Measurements from ENCODE around the gene CDK16. TPM values are rescaled to one million over a fixed set of nuclear protein-coding genes. Genes with fewer than 3 reads are reported as not detected.

The CDK16 gene
- total and polyA plus RNA-seq, 10 donors = 18.4 to 75.3 (median 55.7) TPM

DNA sequence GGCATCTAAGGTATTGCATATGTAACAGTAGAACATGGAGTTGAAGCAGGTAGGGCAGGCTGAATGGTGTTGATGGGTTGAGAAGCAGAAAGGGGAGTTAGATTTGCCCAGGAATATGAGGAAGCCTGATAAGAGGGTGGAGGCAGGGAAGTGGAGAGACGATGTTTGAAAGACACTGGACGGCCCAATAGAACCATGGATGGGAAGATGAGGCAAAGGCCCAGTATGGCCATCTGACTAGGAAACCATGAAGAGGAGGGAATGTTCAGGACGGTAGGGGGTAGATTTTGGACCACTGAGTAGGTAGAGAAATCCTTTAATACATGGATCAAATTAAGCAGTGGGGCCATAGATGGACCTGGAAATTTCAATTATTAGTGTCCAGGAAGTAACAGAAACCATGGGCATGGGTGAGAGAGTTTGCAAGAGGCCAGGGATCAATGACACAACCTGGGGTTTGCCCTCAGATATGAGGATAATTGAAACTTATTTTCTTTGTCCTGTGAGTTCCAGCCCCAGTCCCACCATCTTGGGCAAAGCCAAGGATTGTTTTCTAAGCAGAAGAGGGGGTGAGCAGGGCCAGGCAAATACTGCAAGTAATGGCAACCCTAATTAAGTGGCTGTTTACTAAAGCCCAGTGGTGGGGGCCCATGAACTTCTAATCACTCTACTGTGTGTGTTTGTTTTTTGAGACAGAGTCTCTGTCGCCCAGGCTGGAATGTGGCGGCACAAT lies 11.8 kb downstream of the CDK16 start:
- Histone ChIP-seq H3K9me3 (no peaks in the 10 kb centered on the region), H3K36me3 (peaks cover 0 to 51% (median 34%) of the 10 kb centered on the region in 6 donors), H3K4me3 (no peak overlapping the region), H3K27me3 (replicated peaks in 1 of 7) (no peaks in the 10 kb centered on the region), H3K27ac (no peak overlapping the region), H3K4me1 (peaks cover 0 to 18% (median 0%) of the 10 kb centered on the region in 6 donors)
- TF ChIP-seq POLR2A (IDR thresholded peaks at IDR 0.05) = no peak
- no peak for TF ChIP-seq POLR2AphosphoS5 (IDR thresholded peaks at IDR 0.05)
- TF ChIP-seq, protein P1, sequence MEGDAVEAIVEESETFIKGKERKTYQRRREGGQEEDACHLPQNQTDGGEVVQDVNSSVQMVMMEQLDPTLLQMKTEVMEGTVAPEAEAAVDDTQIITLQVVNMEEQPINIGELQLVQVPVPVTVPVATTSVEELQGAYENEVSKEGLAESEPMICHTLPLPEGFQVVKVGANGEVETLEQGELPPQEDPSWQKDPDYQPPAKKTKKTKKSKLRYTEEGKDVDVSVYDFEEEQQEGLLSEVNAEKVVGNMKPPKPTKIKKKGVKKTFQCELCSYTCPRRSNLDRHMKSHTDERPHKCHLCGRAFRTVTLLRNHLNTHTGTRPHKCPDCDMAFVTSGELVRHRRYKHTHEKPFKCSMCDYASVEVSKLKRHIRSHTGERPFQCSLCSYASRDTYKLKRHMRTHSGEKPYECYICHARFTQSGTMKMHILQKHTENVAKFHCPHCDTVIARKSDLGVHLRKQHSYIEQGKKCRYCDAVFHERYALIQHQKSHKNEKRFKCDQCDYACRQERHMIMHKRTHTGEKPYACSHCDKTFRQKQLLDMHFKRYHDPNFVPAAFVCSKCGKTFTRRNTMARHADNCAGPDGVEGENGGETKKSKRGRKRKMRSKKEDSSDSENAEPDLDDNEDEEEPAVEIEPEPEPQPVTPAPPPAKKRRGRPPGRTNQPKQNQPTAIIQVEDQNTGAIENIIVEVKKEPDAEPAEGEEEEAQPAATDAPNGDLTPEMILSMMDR (IDR thresholded peaks at IDR 0.05 in 8 of 11, conservative IDR thresholded peaks at IDR 0.05 in 3 of 11) = no peak
- intact Hi-C loops (cut with DNase I; ENCODE audit: low total_unique reads) = no loop called here
- no peak for DNase-seq
- whole genome bisulfite sequencing, 5 donors = 86 to 94% (median 94%) methylated on average over 5 of the region's 5 CpGs

DNA sequence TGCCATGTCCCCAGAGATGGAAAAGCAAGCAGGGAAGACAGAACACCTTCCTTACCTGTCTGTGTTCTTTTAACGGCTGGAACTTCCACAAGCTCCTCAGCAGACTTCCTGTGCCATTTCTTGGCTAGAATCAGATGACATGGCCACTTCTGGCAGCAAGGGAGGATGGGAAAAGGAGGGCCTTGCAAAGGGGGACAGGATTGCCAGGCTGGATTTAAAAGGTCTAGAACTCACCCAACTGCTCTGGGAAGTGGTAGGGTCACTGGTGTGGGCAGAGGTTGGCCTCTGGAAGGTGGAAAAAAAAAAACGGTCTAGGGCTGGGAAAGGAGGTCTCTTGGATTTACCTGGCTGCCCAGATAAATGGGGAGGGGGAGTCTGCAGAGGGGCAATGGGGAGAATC lies 12.7 kb downstream of the CDK16 start:
- Histone ChIP-seq H3K27me3 (replicated peaks in 1 of 7) (no peaks in the 10 kb centered on the region), H3K36me3 (peaks cover 0 to 42% (median 25%) of the 10 kb centered on the region in 6 donors), H3K27ac (no peak overlapping the region), H3K9me3 (no peaks in the 10 kb centered on the region), H3K4me1 (peaks cover 0 to 27% (median 0%) of the 10 kb centered on the region in 6 donors), H3K4me3 (no peak overlapping the region)
- TF ChIP-seq, protein P1 (IDR thresholded peaks at IDR 0.05 in 8 of 11, conservative IDR thresholded peaks at IDR 0.05 in 3 of 11) = no peak
- TF ChIP-seq POLR2AphosphoS5 (IDR thresholded peaks at IDR 0.05) = no peak
- TF ChIP-seq POLR2A (IDR thresholded peaks at IDR 0.05) = no peak
- intact Hi-C loops (cut with DNase I; ENCODE audit: low total_unique reads) = no loop called here
- 66 to 74% (median 69%) methylated on average over 1 to 2 of the region's 2 CpGs for WGBS, 5 donors
- no peak for DNase-seq

DNA sequence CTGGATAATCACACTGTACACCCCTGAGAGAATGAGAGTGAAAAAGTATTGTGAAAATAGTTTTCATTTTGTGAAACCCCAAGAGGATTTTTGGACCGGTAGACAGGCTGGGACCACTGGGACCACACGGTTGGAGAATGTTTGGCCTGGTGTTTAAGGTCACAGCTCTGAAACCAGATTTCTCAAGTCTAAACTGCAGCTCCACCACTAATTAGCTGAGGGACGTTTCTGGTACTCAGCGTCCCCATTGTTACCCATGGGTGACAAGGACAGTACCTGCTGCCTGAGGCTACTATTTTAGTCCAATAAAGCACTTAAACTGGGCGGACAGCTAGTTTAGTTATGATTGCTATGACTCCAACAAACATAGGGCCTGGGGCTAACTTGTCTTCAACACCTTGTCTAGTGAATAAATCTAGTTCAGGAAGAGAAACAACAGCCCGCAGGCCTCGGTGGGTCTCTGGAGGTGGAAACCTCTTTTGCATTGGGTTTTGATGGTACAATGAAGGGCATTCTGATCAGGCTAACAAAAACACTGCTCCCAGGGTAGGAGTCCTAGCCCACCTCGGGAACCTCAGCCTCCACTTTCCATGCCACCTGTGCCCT lies 13.8 kb downstream of the CDK16 start:
- H3K4me1 ChIP-seq = peaks cover 0 to 36% (median 0%) of the 10 kb centered on the region in 6 donors
- TF ChIP-seq POLR2AphosphoS5 (IDR thresholded peaks at IDR 0.05) (no peak), POLR2A (IDR thresholded peaks at IDR 0.05) (no peak)
- TF ChIP-seq, protein P1 (IDR thresholded peaks at IDR 0.05 in 8 of 11, conservative IDR thresholded peaks at IDR 0.05 in 3 of 11) = no peak
- 63 to 73% (median 70%) methylated on average over 7 to 8 of the region's 8 CpGs for WGBS, 5 donors
- peak overlapping the region in 7 of 8 donors; percentile 41 to 72 (median 50) for H3K4me3 ChIP-seq
- no peaks in the 10 kb centered on the region for H3K9me3 ChIP-seq
- no peak for DNase-seq
- intact Hi-C loops (cut with DNase I; ENCODE audit: low total_unique reads) = no loop called here
- H3K27ac ChIP-seq = peak overlapping the region; percentile 67 to 98 (median 96)
- peaks cover 0 to 31% (median 14%) of the 10 kb centered on the region in 6 donors for H3K36me3 ChIP-seq
- H3K27me3 ChIP-seq (replicated peaks in 1 of 7) = no peaks in the 10 kb centered on the region

DNA sequence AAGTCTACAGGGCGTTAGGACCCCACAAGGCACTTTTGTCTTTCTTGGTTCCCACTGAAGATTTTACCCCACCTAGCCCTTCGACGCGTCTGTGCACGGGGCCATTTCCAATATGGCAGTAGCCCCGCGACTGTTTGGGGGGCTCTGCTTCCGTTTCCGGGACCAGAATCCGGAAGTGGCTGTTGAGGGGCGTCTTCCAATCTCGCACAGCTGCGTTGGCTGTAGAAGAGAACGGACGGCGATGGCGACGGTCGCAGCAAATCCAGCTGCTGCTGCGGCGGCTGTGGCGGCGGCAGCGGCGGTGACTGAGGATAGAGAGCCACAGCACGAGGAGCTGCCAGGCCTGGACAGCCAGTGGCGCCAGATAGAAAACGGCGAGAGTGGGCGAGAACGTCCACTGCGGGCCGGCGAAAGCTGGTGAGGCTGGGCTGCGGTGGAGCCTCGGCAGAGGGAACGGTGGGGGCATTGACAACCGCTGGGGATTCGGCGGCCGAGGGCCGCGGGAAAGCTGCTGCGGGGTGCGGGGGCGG lies 14.4 kb downstream of the CDK16 start, which contains the start of gene USP11:
Gene USP11 (plus strand): TSS at position 207 of the 530 bp plus-strand sequence. CDS start 35 bp downstream, at position 242.
- TF ChIP-seq, protein P1 (IDR thresholded peaks at IDR 0.05 in 8 of 11, conservative IDR thresholded peaks at IDR 0.05 in 3 of 11) = no peak
- TF ChIP-seq POLR2AphosphoS5 (IDR thresholded peaks at IDR 0.05) (peak; percentile 82 to 93 (median 91)), POLR2A (IDR thresholded peaks at IDR 0.05) (peak in 2 of 3 donors; percentile 52 to 66)
- WGBS, 5 donors = 1 to 35% (median 1%) methylated on average over 14 to 46 of the region's 46 CpGs
- Histone ChIP-seq H3K36me3 (peaks cover 0 to 25% (median 11%) of the 10 kb centered on the region in 6 donors), H3K9me3 (no peaks in the 10 kb centered on the region), H3K27ac (peak within 1 kb of the TSS; percentile 67 to 98 (median 96)), H3K4me3 (peak within 1 kb of the TSS; percentile 37 to 72 (median 49)), H3K4me1 (peaks cover 0 to 37% (median 0%) of the 10 kb centered on the region in 6 donors), H3K27me3 (replicated peaks in 1 of 7) (no peaks in the 10 kb centered on the region)
- no peak for DNase-seq
- intact Hi-C loops (cut with DNase I; ENCODE audit: low total_unique reads) = no loop called here
